GM19397 (cell line): ENCODE measurements around the gene MN1.
"Not testable (repeated sequence)": the region's sequence is repeated elsewhere in the genome, so short reads cannot be mapped to it uniquely, and the experiment has no call there.

Experiments used
- ATAC-seq: cut with Tn5 transposase; IDR thresholded peaks from one replicate; pipeline ENCODE4 v1.9.1; 2021; ENCODE audit warnings: mild to moderate bottlenecking, moderate library complexity; ENCODE audit not compliant: unreplicated experiment

The MN1 gene

DNA sequence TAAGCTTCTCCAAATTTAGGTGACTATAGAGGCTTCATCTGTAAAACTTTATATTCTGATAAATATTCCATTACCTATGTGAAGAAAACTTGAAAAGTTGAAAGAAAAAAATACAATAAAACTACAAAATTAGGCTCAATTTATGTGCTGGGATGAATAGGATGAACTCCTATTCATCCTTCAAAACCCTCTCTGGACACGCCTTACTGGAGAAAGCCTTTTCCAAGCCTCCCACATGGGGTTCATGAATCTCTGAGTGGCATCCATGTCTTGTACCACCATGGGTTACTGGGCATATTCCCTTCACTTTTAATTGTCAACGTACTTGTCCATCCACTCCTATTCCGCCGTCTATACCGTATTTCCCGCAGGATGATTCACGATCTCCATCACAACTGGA is 55.7 kb downstream of the MN1 start:
- ATAC-seq = no peak

DNA sequence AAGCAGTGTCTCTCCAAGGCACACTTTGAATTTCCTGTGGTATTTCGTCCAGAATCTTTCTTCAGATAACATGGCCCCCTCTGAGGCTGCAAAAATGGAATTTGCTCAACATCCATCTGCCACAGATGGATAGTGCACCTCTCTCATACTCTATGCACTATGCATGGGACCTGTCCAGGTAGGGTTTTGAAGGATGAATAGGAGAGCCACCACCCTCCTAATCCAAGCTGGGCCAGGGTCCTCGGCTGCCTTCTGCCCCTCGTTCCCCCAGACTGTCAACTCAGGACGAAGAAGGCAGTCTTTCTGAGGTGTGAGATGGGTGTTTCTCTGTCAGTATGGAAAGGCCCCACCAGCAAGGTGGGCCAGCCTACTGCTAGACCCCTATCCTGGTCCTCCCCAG is 56.4 kb downstream of the MN1 start:
- no peak for ATAC-seq

DNA sequence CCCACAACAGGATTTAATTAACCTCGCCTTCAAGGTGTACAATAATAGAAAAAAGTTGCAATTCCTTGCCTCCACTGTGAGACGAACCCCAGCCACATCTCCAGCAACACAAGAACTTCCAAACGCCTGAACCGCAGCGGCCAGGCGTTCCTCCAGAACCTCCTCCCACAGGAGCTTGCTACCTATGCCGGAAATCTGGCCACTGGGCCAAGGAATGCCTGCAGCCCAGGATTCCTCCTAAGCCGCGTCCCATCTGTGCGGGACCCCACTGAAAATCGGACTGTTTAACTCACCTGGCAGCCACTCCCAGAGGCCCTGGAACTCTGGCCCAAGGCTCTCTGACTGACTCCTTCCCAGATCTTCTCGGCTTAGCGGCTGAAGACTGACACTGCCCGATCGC is 57.5 kb downstream of the MN1 start:
- not testable (repeated sequence) for ATAC-seq

DNA sequence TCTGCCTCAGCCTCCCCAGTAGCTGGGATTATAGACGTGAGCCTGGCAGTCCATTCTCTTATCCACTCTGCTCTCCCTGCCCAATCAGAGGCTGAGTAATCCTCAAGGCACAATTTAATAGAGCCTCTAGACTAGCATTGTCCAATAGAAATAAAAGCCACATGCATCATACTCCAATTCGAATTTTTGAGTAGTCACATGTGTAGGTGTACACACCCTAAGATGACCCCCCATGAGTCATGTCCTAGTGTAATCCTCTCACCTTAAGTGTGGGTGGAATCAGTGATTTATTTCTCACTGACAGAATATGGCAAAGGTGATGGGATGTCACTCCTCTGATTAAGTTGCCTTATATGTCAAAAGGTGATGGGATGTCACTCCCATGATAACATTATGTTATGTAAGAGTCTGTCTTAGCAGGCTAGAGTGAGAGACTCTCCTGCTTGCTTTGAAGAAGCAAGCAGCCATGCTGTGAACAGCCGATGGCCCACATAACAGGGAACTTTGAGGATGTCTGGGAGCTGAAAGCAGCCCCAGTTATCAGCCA is 61.3 kb downstream of the MN1 start:
- ATAC-seq = no peak

DNA sequence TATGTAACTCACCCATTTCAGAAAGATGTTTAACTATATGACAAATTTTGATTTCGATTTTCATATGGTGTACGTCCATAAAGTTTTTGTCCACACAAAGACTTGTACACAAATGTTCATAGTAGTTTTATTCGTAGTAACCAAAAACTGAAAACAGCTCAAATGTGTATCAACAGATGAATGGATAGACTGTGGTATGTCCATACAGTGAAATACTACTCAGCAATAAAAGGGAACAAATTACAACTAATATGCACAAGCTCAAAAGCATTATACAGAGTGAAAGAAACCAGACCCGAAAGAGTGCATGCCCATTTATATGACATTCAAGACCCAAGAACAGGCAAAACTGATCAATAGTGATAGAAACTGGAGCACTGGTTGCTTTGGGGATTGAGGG is 64.0 kb downstream of the MN1 start:
- ATAC-seq = no peak

DNA sequence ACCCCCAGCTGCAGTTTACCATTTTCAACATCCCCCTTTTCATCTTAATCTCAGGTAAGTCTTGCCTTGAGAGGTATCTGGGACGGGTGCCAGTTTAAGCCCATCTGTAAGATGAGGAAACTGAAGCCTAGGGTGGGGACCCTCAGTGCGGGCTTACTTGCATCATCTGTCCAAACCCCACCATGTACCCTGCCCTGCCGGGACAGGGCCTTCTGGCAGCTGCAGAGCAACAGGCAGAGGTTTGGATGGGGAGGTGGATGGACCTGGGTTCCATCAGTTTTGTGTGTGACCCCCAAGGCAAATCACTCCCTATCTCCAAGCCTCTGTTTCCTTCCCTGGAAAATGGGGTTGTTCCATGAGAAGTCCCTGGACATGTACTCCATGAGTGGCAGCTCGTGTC is 67.5 kb downstream of the MN1 start:
- ATAC-seq = no peak

DNA sequence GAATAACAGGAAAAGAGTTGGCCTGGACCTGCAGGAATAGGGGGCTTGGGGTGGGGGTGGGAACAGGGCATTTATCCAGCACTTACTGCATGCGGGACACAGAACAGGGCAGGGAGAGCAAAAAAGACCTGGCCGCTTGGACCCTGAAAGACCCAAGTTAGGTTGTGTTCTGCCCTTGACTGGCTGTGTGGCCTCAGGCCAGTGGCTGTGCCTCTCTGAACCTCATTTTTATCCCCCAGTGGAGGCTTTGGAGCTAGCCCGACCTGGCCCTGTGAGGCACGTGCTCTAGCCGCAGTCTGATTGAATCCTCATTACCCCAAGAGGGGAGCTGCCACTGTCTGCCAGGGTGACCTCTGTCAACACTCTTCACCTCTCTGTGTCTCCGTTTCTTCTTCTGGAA is 68.7 kb downstream of the MN1 start:
- ATAC-seq = no peak

DNA sequence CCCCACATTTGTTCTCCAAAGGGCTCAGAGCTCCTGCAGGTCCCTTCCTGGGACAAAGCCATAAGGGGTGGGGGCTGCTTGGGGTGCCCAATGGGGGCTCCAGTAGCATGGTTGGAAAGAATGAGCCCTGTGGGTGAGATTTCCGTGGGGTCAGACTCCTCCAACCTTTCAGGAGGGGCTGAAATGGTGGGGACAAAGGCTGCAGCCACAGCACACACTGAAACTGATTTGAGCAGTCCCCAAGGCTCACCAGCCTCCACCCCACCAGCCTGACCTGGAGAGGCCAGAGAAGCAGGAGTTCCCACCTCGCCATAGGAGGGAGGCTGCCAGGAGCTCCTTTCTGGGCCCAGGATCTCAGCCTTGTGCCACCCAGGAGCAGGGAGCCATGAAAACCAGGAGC is 69.2 kb downstream of the MN1 start:
- ATAC-seq = no peak

DNA sequence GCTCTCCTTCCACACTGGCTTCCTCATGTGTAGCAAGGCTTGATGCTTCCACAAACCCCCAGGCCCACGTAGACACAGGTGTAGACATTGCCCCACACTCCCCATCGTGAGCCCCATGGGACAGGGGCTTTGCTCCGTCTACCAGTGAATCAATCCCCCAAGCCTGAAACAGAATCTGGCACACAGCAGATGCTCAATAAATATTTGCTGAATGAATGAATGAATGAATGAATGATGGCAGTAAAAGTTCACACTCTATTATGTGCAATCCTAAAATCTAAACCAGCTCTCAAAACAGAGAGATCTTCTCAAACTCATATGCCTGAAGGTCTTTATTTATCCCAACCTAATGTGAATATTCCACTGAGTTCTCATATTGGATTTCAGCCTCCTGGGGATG is 69.9 kb downstream of the MN1 start:
- ATAC-seq = no peak

DNA sequence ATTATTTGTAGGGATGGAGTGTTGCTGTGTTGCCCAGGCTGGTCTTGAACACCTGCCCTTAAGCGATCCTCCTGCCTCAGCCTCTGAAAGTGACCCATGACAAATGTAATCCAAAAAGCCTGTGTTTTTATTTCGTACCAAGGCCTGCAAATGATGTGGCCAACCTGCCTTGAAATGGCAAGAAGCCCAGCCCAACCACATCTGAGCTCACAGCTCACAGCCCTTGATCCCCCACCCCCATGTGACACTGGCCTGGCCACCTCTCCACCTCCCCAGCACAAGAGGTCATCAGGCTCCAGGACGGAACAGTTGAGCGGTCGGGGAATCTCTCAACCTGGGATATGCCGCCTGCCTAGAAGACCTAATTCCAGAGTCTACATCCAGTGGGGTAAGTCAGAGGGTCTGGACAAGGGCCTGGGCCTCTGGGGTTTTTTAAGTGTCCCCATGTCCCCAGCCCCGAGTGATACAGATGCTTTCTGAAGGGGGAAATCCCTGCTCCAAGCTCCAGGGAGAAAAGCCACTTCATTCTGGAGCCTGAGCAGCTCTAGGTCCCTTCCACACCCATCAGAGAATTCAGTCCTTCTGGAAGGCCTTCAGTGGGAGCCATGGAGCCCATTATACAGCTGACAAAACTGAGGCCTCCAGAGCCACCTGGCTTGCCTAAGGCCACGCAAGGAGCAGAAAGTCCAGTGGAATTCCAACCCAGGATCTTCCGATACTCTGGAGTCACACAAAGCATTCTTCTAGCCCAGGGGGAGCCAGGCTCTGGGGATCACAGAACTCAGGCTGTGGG is 70.7 kb downstream of the MN1 start:
- ATAC-seq = no peak

DNA sequence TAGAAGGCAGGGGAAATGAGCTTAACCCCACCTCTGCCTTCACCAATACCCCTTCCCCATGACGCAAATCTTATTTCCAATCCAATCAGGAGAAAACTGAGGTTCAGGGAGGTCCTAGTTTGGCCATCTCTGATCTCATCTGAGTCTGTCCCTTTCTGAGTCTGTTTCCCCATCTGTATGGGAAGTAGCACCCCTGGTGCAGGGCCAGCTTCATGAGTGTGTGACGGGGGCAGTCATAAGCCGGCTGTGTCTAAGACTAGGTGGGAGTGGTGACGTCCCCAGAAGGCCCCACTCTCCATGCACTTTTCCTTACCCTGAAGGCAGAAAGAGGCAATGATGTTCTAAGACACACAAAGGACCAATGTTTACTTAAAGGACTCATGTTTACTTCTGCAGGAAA is 72.3 kb downstream of the MN1 start:
- no peak for ATAC-seq

DNA sequence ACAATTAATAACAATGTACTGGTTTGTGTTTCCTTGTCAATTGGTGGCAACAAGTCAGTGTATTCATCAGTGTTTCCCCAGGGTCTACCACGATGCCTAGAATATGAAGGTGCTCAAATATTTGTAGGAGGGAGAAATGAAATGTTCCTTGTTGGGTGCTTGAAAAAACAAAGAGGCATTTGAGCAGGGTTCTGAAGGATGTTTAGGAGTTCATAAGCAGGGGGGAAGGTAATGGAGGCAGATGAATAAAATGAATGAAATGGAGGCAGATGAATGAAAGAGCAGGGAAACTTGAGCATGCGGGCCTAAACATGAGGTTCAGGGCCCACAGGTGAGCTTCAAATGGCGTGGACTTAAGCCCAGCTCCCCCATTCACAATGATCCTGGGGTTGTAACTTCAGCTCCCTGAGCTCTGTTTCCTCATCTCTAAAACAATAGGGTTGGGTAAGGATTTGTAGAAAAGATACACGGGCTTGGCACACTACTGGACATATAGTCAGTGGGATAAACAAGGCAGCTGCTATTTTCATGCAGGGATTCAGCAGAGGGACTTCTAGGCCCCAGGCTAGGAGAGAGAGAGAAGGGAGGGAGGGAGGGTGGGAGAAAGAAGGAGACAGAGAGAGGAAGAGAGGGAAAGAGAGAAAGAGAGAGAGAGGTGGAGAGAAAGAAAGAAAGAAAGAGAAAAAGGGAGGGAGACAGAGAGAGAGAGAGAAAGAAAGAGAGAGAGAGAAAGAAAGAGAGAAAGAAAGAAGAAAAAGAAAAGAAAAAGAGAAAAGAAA is 73.7 kb downstream of the MN1 start:
- ATAC-seq = no peak

DNA sequence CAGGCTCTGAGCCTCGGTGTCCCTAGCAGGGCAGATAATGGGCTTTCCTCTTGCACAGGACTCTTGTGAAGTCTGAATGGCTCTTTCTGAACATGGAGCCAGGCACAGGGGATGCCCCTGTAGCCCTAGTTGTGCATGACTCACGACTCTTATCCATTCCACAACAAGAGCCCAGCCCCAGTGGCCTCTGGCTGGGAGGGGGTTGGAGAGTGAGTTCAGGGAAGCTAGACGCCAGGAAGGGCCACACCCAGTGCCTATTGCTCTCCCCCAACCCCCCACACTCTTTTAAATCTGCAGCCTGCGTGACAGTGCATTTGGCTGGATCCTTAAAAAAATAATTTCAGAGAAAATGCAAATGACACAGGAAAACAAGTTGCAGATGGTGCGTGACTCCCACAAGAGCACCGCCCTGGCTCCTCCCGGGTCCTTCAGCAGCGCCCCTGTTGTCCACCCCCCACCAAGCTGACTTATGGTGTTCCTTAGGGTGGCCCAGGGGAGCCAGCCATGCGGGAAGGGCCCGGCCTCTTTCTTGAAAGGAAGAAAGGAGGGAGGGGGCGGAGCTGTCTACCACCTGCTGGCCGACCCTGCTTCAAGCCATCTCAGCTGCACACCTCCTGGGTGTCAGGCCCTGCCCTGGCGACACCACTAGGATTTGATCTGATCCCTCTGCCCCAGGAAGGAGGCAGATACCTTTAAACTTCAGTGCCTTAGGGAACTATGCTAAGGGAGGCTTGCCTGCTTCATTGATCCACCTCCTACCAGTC is 74.7 kb downstream of the MN1 start:
- no peak for ATAC-seq

DNA sequence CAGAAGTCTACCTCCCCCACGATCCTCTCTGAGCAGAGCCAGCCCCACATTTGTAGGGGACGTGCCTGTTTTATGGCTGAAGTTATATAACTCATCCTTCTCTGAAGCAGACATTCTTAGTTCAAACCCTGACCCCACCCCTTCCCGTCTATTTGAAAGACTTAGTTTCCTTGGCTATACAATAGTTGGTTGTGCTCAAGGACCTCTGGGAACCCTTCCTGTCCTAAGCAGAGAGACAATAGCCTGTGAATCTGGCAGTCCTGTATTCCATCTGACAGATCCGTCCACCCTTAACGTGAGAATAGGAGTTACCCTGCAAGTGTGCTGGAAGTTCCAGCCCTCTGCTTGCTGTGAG is 75.2 kb downstream of the MN1 start:
- no peak for ATAC-seq

DNA sequence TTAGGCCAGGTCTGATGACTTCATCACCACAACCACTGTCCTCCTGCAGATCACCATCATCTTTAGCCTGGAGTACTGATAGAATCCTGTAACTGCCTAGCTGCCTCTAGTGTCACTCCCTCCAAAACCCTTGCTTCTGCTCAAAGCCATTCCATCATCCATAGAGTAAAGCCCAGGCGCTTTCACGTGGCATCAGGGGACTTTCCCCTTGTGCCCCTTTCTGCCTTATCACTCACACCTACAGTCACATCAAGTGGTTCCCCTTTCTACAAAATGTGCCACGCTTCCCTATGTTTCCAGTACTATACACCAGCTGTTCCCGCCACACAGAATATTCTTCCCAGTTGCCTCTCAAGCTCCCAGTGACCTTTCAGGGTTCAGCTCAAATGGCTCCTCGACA is 75.9 kb downstream of the MN1 start:
- ATAC-seq = no peak

DNA sequence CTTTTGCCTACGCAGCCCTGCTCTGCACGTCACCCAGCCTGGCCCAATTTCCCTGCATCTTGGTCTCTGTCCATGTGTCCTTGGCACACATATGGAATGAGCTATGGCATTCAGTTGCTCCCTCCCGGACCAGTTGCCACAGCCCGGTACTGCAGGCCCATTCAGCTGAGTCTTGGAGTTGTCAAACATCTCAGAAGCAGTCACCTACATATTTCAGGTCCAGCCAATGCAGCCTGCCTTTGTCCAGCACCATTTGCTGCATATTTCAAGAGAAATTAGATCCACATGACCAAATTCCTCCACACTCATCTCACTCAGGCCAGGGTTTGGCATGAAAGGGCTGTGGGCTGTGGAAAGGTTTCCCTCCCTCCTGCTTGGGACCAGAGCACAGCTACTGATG is 76.8 kb downstream of the MN1 start:
- ATAC-seq = no peak

DNA sequence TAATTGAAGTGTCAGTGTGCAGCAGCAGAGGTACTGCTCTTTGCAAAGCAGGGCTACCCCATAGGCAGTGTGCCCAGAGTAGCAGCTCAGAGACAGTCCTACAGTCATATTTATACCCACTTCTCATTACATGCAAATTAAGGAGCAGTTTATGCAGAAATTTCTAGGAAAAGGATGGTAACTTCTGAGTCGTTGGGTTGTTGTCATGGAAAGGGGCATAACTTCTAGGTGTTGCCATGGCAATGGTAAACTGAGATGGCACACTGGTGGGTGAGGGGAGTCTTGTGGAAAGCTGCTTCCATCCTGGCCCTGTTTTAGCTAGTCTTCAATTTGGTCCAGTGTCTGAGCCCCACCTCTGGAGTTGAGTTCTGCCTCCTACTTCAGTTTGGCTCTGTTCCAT is 77.4 kb downstream of the MN1 start:
- no peak for ATAC-seq

DNA sequence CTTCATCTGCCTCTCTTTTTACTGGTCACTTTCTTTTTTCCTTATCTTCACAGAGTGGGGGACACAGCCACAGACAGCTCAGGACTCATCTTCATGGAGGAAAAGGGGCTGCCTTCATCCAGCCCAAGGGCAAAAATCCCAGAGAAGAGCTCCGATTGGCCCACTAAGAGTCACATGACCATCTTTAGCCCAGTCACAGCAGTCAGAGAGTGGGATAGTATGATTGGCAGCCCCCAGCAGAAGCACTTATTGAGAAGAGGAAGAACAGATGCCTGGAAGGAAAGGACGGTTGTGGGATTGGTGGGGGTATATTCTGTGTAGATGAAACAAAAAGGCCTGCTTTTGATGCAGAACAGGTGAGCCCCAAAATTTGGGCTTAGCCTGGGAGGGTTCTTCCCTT is 77.8 kb downstream of the MN1 start:
- no peak for ATAC-seq

DNA sequence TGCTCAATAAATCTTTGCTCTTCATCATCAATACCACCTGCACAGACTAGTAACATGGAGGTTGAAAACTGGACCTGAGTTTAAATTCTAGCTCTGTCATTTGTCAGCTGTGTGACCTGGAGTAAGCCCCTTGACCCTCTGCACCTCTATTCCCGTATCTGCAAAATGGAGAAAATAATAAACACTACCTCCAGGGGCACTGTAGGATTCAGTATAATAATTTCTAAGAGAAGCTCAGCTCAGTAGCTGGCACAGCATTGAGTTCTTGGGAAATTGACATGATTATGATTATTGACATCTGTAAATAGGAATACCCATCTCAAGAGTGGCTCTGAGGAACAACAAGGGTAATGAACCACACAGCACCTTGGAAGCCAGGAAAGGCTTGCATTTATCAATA is 78.4 kb downstream of the MN1 start:
- no peak for ATAC-seq

DNA sequence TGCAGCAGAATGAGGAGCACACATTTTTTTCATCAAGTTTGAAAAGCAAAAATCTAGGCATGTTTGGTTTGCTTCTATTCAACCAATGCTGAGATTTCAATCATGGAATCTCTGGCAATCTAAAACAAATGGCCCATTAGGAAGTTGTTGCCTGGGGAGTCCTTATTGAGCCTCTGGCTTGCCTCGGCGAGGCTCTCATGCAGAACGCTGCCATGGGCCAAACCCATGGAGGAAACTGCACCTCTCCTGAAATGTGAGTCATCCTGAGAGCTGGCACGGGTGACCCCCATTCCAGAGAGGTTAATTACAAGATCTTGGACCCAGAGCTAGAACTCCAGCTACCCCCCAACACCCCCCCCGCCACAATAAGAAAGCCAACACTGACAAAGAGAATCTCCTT is 80.7 kb downstream of the MN1 start:
- ATAC-seq = no peak

DNA sequence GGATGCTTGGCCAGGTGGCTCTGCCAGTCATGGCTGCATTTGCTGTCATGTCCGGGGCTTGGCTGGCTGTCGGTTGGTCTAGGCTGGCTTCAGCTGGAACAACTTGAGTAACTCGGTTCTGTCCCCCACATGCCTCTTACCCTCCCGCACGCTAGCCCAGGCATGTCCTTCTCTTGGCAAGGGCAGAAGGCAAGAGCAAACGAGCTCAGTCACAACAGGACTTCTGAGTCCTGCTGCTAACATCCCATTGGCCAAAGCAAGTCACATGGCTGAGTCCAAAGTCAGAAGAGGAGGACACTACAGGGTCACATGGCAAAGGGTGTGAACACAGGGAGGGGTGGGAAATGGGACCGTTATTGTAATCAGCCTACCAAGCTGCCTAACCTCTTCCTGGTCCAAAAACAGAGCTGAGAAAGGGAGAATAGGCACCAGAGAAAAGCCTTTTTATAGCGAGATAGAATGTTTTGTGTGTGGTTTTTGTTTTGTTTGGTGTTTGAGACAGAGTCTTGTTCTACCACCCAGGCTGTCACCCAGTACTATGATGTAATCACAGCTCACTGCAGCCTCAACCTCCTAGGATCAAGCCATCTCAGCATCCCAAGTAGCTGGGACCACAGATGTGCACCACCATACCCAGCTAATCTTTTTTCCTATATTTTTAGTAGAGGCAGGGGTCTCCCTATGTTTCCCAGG is 81.9 kb downstream of the MN1 start:
- ATAC-seq = no peak
